PC-3 (cell line): Measurements from ENCODE around the gene MRM2.

ENCODE experiments used
- EZH2phosphoT487 ChIP-seq: fragments of 300-600 bp; sonication (generic); IDR thresholded peaks from 2 replicates; pipeline ENCODE4 v1.6.1; 2018; ENCODE audit warnings: mild to moderate bottlenecking, antibody characterized with exemption, low read length, borderline replicate concordance
- TF ChIP-seq, protein P1 (sequence below): fragments of 300-600 bp; sonication (generic); conservative IDR thresholded peaks from 2 replicates; pipeline ENCODE4 v1.5.1; 2017; ENCODE audit warnings: antibody characterized with exemption, low read depth, mild to moderate bottlenecking, low read length

DNA sequence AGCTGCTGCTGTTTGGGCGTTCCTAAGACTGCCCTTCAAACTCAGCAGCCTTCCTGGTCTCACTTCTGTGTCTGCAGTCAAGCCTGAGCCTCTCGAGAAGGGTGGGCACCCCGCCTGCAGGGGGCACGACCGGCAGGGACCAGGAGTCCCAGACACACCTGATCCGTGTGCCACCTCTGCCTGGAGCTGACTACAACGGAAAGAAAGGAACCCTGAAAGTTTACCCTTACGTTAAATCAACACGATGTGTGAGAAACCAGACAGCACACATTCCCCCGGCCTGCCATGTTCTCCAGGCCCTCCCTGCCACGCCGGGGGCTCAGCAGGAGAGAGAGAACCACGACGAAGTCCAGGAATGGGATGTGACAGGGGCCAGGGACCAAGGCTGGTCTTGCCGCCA lies 14.3 kb downstream of the MRM2 start:
- TF ChIP-seq, protein P1, sequence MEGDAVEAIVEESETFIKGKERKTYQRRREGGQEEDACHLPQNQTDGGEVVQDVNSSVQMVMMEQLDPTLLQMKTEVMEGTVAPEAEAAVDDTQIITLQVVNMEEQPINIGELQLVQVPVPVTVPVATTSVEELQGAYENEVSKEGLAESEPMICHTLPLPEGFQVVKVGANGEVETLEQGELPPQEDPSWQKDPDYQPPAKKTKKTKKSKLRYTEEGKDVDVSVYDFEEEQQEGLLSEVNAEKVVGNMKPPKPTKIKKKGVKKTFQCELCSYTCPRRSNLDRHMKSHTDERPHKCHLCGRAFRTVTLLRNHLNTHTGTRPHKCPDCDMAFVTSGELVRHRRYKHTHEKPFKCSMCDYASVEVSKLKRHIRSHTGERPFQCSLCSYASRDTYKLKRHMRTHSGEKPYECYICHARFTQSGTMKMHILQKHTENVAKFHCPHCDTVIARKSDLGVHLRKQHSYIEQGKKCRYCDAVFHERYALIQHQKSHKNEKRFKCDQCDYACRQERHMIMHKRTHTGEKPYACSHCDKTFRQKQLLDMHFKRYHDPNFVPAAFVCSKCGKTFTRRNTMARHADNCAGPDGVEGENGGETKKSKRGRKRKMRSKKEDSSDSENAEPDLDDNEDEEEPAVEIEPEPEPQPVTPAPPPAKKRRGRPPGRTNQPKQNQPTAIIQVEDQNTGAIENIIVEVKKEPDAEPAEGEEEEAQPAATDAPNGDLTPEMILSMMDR: no peak
- TF ChIP-seq EZH2phosphoT487: no peak
